Measurements from ENCODE around the gene LAMA3.

The LAMA3 gene

DNA sequence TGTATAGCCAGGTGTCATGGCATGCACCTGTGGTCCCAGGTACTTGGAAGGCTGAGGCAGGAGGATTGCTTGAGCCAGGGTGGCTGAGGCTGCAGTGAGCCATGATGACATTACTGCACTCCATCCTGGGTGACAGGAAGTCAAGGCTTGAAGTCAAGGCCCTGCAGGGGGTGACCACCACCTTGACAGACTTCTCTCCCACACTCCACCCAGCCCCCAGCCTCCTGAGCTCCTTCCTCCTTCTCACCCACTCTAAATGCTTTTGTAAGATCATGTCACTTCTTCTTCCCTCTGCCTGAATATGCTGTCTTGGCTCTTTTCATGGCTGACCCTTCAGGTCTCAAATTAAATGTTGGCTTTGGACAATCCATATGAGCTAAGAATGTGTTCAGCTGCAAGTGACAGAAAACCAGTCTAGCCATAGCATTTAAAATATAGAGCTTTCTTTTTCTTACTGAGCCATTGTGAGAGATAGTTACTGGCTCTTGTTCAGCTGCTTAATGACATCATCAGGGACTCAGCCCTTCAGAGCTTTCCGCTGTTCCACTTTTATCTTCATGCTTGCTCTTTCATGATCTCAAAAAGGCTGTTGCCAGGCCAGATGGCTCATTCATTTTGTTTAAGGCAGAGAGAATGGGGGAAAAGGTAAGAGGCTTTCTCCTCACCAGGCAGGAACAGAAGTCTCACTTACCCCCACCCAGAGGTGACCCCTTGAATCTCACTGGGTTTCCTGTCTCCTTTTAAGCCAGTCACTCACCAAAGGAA, 288.6 kb downstream of the LAMA3 start:
- TF ChIP-seq, protein P1, sequence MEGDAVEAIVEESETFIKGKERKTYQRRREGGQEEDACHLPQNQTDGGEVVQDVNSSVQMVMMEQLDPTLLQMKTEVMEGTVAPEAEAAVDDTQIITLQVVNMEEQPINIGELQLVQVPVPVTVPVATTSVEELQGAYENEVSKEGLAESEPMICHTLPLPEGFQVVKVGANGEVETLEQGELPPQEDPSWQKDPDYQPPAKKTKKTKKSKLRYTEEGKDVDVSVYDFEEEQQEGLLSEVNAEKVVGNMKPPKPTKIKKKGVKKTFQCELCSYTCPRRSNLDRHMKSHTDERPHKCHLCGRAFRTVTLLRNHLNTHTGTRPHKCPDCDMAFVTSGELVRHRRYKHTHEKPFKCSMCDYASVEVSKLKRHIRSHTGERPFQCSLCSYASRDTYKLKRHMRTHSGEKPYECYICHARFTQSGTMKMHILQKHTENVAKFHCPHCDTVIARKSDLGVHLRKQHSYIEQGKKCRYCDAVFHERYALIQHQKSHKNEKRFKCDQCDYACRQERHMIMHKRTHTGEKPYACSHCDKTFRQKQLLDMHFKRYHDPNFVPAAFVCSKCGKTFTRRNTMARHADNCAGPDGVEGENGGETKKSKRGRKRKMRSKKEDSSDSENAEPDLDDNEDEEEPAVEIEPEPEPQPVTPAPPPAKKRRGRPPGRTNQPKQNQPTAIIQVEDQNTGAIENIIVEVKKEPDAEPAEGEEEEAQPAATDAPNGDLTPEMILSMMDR (IDR thresholded peaks at IDR 0.05; ENCODE audit: borderline replicate concordance, control extremely low read depth, extremely low read depth, insufficient read depth, missing control alignments): no peak
- in situ Hi-C loops (cut with MboI; ENCODE audit: low sequenced_read_pairs, unreplicated experiment): no loop called here
- DNase-seq (ENCODE audit: low spot score): no peak

DNA sequence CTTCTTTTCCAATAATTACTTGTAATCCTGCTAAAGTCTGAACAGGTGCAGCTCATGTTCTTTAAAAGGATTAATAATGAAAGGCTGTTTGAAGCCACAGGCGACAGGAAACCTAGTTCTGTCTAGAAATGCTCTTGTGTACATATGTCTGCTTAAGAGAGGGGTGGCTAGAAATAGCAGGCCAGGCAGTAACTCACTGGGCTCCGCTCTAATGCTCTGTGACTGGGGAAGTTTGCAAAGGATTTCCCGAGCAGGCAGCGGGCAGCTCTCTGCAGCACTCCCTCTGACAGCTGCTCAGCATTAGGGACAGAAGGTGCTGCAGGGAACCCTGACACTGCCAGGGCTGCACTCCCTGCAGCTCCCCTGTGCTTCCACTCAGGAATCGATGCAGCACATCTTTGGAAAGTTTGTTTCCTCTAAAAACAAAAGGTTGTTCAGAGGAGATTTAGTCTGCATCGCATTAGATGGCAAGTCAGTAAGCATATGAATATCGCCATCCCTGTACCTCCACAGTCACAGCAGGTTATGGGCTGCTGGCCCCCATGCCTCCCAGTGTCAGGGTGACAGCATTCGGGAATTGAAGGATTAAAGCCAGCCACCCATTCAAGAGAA, 292.2 kb downstream of the LAMA3 start:
- in situ Hi-C loops (cut with MboI; ENCODE audit: low sequenced_read_pairs, unreplicated experiment): no loop called here
- TF ChIP-seq, protein P1 (IDR thresholded peaks at IDR 0.05; ENCODE audit: borderline replicate concordance, control extremely low read depth, extremely low read depth, insufficient read depth, missing control alignments): no peak
- DNase-seq (ENCODE audit: low spot score): peak; percentile 58

DNA sequence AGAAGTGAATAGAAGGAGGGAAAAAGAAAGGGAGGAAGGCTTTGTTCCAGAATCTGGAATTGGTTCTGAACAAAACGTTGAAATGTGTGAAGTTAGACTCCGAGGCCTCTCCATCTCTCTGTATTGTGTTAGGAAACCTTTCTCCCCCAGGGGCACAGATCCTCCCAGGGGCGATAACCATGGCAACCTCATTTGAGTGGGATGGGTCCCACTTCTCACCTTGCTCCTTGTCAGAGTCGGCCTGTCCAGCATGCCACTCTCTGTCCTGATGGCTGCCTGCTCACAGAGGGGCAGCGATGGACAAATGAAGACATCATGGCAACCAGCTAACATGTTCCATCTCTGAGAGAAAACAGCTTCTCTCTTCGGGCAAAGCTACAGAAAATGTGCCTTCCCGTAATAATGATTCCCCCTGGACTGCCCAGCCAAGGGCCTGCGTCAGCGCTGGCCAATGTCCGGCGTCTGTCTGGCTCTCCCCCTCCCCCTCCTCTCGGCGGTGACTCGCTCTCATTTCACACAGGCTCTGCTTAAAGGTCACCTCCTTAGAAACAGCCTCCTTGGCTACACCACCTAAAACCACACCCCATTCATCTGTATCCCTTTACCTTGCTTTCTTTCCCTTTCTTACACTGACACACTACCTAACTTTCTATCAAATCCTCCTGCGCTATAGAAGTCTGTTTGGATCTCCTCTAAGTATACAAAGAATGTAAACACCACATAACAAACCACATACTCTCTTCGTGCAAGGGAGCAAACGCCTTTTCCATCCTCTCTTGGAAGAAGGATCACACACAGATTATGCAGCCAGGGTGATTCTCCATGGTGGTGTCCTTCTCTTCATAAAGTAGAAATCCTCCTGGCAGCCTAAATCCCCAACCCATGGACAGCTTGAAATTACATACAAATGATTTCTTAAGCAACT, 293.2 kb downstream of the LAMA3 start:
- TF ChIP-seq, protein P1 (IDR thresholded peaks at IDR 0.05; ENCODE audit: borderline replicate concordance, control extremely low read depth, extremely low read depth, insufficient read depth, missing control alignments): no peak
- no peak for DNase-seq (ENCODE audit: low spot score)
- in situ Hi-C loops (cut with MboI; ENCODE audit: low sequenced_read_pairs, unreplicated experiment): no loop called here

GRCh38 chr18:23983112-23983511, 293.9 kb downstream of the LAMA3 start:
- in situ Hi-C loops (cut with MboI; ENCODE audit: low sequenced_read_pairs, unreplicated experiment): no loop called here
- no peak for DNase-seq (ENCODE audit: low spot score)
- TF ChIP-seq, protein P1 (IDR thresholded peaks at IDR 0.05; ENCODE audit: borderline replicate concordance, control extremely low read depth, extremely low read depth, insufficient read depth, missing control alignments): no peak

GRCh38 chr18:23986600-23987359, 297.5 kb downstream of the LAMA3 start:
- in situ Hi-C loops (cut with MboI; ENCODE audit: low sequenced_read_pairs, unreplicated experiment): no loop called here
- no peak for DNase-seq (ENCODE audit: low spot score)

More at GRCh38 chr18:23986600-23987359, 297.5 kb downstream of the LAMA3 start:
- TF ChIP-seq, protein P1 (IDR thresholded peaks at IDR 0.05; ENCODE audit: borderline replicate concordance, control extremely low read depth, extremely low read depth, insufficient read depth, missing control alignments): no peak
